Stimulated activated CD8-positive, alpha-beta memory T cell treated with anti-CD3 and anti-CD28 coated beads, Interleukin-7, amount 100 ng/mL, for 1 hour (primary cell): ENCODE data around the gene CHST8.

Experiments used
- DNase-seq, 2 donors: peaks; one replicate each; pipeline ENCODE4 v3.0.0-alpha.2; 2020; ENCODE audit warnings: low read depth in 2 of 2

The CHST8 gene

GRCh38 chr19:33794683-33795369, 173.1 kb downstream of the CHST8 start:
- no peak for DNase-seq

DNA sequence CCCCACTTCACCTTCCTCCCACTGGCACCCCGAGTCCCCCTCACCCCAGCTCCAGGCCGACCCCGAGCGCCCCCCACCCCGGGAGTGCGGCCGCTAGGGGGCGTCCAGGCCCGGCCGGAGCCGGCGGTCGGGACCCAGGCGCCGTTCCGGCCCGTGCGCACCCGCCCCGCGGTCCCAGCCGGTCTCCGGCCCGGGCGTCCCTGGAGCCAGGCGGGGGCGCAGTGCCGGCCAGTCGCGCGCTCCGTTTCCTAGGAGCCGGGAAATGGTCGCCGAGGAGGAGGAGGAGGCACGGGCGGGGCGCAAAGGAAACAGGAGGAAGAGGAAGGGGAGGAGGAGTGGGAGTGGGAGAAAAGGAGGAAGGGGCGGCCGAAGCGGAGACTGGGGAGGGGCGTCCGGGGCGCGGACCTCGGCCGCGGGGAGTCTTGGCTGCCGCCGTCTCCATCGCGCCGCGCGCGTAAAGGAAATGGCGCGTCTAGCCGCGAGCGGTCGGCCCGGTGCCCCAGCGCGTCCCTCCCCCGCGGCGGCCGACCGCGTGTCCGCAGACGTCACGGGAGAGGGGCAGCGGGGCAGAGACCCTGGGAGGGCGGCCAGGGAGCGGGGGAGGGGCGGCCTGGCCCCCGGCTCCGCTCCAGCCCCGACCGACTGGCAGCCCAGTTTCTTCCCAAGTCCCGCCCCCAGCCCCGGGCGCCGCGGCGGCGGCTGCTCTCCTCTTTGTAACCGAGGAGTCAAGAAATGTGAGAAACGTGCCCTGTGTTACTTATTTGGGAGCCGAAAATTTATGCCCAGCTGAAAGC, 173.8 kb downstream of the CHST8 start:
- DNase-seq, result no peak

GRCh38 chr19:33796164-33796875, 174.6 kb downstream of the CHST8 start, which contains the start of gene KCTD15:
Gene KCTD15 (plus strand): TSS chr19:33796870. CDS start chr19:33800455, 3,585 bp downstream.
- no peak for DNase-seq

GRCh38 chr19:33797802-33798671, 176.3 kb downstream of the CHST8 start:
- no peak for DNase-seq

DNA sequence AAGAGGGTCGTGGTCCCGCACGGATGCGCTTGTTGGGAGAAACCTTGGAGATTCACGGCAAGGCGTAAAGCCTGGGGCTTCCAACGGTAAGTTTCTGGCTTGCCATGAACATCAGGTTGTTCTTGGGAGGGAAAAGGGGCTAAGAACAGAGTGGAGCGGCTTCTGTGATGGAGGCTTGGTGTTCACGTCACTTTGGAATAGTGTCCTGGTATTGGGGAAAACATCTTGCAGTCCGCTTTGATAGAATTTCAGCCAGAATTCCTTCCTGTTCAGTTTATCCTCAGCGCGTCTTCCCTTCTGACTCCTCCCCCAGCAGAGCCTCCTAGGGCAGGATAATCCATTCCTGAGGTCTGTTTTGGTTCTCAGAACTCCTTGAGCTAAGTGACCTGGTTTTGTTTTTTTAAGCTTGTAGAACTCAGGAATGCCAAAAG, 176.9 kb downstream of the CHST8 start:
- no peak for DNase-seq

DNA sequence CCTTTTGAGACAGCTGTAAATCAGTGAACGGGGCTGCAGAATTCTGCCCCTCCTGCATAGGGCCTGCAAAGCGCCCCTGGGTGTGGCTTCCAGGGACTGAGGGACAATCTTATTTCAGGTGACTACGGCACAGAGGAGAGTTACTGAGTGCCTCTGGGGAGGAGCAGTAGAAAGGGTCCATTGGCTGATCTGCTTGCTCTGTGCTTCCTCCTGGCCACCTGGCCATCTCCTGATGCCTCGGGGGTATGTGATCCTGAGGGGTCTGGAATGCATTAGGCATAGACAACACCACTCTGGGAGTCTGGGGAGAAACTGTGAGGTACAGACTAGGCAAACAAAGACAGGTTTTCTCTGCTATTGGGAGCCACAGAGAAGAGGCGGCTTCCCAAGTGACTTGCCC, 177.7 kb downstream of the CHST8 start:
- no peak for DNase-seq

DNA sequence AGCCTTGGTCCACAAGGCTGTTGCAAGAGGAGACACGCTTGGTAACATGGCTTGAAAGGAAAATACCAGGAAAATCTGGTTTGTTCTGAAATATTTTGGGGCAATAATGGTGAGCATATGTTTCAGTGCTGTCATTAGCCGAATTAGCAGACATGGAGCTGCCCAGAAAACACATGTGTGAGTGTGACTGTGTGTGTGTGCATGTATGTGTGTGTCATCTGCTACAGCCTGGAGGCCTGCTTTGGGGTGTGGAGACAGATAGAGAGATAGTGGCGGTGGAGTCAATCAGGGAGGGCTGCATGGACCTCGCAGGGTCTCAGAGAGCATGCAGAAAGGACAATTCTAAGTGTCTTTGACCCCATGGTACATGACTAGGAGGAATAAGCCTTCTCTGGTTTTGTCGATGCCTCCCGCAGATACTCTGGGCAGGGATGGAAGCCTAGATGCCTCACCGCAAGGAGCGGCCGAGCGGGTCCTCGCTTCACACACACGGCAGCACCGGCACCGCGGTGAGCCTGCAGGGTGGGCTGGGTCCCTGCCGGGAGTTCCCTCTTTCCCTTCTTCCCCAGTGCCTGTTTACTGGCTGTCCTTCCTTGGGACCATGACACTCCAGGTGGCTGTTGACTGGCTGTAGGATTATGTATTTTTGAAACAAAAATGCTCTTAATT, 178.4 kb downstream of the CHST8 start:
- DNase-seq, result no peak

GRCh38 chr19:33801411-33801810, 179.7 kb downstream of the CHST8 start:
- DNase-seq, result no peak

- DNase-seq, result no peak
Observed at GRCh38 chr19:33802001-33802400, 180.2 kb downstream of the CHST8 start.

DNA sequence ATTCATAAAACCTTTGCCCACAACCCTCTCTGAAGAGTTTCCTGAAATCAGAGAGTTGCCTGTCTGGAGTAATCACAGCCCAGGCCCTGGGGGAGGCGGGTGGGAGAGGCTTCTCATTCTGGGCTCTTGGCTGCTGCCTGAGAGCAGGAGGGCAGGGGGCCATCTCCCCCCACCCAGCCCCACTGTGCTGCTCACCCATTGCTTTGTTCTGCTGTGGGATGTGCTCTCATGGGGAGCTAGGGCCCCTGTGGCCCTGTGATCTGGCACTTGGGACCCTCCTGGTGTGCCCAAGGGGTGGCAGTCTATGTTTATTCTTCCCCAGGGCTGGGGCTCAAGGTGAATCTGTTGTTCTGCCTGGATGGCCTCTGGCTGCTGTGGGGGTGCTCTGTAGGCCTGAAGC, 181.0 kb downstream of the CHST8 start:
- no peak for DNase-seq

DNA sequence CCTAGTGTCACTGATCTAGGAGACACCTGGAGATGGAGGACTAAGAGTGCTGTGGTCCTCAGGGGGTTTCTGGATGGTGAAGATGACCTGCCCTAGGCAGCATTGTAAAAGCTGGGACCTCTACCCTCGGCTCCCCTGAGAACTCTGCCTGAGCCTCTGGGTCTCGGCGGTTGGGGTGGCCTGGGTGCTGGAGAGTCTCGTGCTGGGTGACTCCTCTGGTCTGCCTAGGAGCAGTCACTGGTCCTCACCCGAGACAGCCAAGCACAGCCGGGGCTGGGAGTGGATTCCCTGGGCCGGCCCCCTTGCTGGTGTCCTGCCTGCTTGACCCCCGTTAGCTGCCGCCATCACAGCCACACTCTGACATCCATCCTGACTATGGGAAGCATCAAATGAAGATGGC, 181.6 kb downstream of the CHST8 start:
- no peak for DNase-seq

DNA sequence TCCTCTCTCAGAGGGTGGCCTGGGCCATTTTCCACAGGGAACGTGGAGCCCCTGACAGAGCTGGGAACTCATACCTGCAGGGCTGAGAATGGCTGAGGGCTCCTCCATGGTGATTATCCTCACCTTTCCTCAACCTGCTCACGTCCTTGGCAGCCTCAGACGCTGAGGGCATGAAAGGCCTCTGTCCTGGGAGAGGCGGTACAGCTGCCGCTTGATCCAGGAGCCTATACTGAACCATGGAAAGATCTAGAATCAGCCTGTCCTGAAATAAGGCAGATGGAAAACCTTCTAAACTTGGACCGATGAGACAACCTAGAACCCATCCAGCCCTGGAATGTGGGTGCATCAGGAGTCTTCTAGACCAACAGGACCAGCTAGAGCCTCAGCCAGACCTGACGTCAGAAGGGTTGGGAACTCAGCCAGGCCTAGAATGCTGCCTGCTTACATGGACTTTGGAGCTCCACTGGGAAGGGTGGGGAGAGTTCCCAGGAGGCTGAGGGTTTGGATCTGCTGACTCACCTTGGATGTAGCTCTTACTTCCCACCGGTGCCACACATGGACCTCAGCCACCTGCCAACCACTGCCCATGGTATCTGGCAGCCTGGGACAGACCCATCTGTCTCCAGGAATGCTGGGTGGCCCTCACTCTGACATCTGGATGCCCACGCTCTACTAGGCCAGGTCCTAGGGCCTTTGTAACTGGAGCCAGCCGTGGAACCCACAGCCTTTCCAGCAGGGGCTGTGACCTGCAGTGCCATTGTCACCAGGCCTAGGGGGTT, 182.5 kb downstream of the CHST8 start:
- no peak for DNase-seq

- no peak for DNase-seq
Observed at GRCh38 chr19:33805313-33805712, 183.6 kb downstream of the CHST8 start.

DNA sequence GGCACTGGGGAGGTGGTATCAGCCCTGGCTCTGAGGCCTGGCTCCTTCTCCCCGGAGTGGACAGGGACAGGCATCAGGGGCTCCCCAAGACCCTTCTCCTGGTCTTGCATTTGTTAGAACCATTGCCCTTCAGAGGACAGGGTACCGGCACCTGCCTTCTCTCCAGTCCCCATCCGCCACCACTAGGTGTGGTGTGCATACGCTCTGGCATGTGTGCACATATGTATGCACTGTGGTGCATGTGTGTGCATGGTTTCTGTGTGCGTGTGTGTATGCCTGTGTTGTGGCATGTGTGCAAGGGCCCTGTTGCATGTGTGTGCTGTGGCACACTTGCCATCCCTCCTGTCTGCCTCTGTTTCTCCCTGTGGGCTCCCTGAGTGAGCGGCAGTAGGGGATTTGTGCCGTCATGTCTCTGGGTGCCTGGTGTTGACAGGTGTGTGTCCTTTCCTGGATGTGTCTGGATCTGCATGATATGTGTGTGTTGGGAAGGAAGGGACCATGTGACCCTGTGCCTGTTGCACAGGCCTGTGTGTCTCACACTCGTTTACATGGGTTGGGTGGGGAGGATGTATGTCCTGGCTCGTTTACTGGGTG, 184.2 kb downstream of the CHST8 start:
- DNase-seq, result no peak

GRCh38 chr19:33806434-33806881, 184.7 kb downstream of the CHST8 start:
- no peak for DNase-seq

DNA sequence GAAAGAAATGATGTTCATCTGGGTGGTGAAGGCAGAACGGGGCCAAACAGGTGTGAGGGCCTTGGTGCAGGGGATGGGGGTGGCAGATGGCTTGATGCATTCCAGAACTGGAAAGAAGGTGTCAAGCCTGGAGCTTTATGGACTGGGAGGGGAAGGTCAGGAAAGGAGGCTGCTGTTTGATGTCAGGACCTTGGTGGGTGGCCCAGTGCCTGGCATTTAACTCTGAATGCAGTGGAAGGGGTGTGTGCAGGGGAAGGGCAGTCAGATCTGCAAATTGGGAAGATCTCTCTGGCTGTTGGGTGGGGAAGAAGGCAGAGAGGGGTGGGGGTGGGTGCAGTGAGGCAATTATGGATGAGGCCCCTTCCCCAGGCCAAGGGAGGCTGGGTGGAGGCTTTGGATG, 186.6 kb downstream of the CHST8 start:
- DNase-seq, result no peak

GRCh38 chr19:33809960-33810359, 188.2 kb downstream of the CHST8 start:
- DNase-seq, result no peak

DNA sequence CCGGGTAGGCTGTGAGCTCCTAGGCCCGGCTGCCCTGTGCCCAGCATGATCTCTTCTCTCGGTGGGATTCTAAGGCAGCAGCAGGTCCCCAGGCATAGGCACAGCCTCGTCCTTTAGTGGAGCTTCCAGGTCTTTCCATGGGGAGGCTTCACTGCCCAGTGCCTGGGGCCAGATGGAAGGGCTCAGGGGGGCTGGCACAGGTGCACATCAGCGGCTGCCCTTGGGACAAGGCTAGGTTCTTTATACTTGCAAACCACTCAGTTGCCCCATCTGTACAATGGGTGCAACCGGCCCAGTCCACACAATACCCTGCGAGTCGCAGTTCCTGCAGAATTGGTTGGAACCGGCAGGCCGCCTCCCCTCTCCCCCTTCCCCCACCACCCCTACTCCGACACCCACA, 189.1 kb downstream of the CHST8 start:
- DNase-seq, result no peak

GRCh38 chr19:33811246-33811645, 189.5 kb downstream of the CHST8 start:
- no peak for DNase-seq
